SK-N-SH treated with all-trans-retinoic acid at 6 μM for 48 hours (cell line): ENCODE data around the gene GRK3.

Experiments
- ISL1 ChIP-seq: fragments of 250-450 bp; sonication (Bioruptor Pico); IDR thresholded peaks from 2 replicates; pipeline ENCODE4 v2.1.2; 2022; ENCODE audit warnings: mild to moderate bottlenecking, moderate library complexity
- TOX ChIP-seq: fragments of 250-450 bp; sonication (Bioruptor Pico); IDR thresholded peaks from 2 replicates; pipeline ENCODE4 v1.8.0; 2021; ENCODE audit warnings: mild to moderate bottlenecking, moderate library complexity, borderline replicate concordance
- ZFP30 ChIP-seq: fragments of 450-650 bp; formaldehyde crosslinking; IDR thresholded peaks from 2 replicates; pipeline ENCODE4 v1.5.0; 2022; ENCODE audit warnings: mild to moderate bottlenecking, moderate library complexity
- ZNF70 ChIP-seq: fragments of 450-650 bp; formaldehyde crosslinking; IDR thresholded peaks from 2 replicates; pipeline ENCODE4 v1.5.0; 2020; ENCODE audit warnings: mild to moderate bottlenecking, moderate library complexity
- ZNF8 ChIP-seq: fragments of 450-650 bp; formaldehyde crosslinking; IDR thresholded peaks from 2 replicates; pipeline ENCODE4 v1.5.0; 2020; ENCODE audit warnings: mild to moderate bottlenecking, moderate library complexity

DNA sequence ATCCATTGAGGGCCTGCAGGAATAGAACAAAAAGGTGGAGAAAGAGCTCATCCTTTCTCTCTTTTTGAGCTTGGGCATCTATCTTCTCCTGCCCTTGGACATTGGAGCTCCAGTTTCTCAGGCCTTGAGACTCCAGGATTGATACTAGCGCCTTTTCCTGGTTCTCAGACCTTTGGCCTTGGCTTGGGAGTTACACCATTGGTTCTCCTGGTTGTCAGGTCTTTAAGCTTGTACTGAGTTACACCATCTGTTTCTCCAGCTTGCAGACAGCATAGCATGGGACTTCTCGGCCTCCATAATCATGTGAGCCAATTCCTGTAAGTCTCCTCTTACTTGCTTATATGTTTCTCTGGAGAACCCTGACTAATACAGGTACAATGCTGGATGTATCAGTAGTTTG is 72.6 kb downstream of the GRK3 start:
- no peak for TF ChIP-seq TOX
- TF ChIP-seq ZFP30 (CRISPR knock-in tag), result no peak
- TF ChIP-seq ISL1 (CRISPR knock-in tag), result no peak
- no peak for TF ChIP-seq ZNF8 (CRISPR knock-in tag)
- TF ChIP-seq ZNF70 (CRISPR knock-in tag), result no peak
